Mesenchymal stem cell (in vitro differentiated cells and primary cell): Measurements from ENCODE around the gene KIF9.
A peak's percentile ranks its signal among the peaks of the same experiment; 100 is the strongest.

ENCODE experiments used
- DNase-seq: peaks from one replicate; pipeline ENCODE4 v3.0.0-alpha.2; 2013
- H2AFZ ChIP-seq: one replicate; pipeline ENCODE4 v1.6.1; 2013; ENCODE audit warnings: low read depth, mild to moderate bottlenecking, control low read depth, inconsistent platforms, low read length, moderate library complexity
- H2AK5ac ChIP-seq: 2 replicates; pipeline ENCODE4 v1.6.1; 2013; ENCODE audit warnings: low read length, moderate library complexity, mild to moderate bottlenecking, inconsistent platforms; ENCODE audit not compliant: severe bottlenecking
- H2BK120ac ChIP-seq: one replicate; pipeline ENCODE4 v1.6.1; 2013; ENCODE audit warnings: low read depth, mild to moderate bottlenecking, inconsistent platforms, low read length, moderate library complexity
- H2BK12ac ChIP-seq, 2 experiments: one replicate each; pipeline ENCODE4 v1.6.1; 2013; ENCODE audit warnings: inconsistent platforms in 2 of 2, low read length in 2 of 2, mild to moderate bottlenecking in 2 of 2, moderate library complexity in 2 of 2, control low read depth in 1 of 2
- H2BK15ac ChIP-seq: one replicate; pipeline ENCODE4 v1.6.1; 2013; ENCODE audit warnings: mild to moderate bottlenecking, low read depth, inconsistent platforms; ENCODE audit not compliant: poor library complexity, severe bottlenecking
- H2BK5ac ChIP-seq: 2 replicates; pipeline ENCODE4 v1.6.1; 2013; ENCODE audit warnings: low read depth, mild to moderate bottlenecking, low read length, control low read depth, inconsistent platforms; ENCODE audit not compliant: poor library complexity, severe bottlenecking
- H3K14ac ChIP-seq, 2 experiments: one replicate each; pipeline ENCODE4 v1.6.1; 2013; ENCODE audit warnings: inconsistent platforms in 2 of 2, low read length in 2 of 2, control low read depth in 1 of 2, mild to moderate bottlenecking in 1 of 2, moderate library complexity in 1 of 2
- H3K18ac ChIP-seq, 2 experiments: one replicate each; pipeline ENCODE4 v1.6.1; 2013; ENCODE audit warnings: inconsistent platforms in 2 of 2, low read length in 2 of 2, control low read depth in 1 of 2, low read depth in 1 of 2, mild to moderate bottlenecking in 1 of 2
- H3K23ac ChIP-seq, 2 experiments: one replicate each; pipeline ENCODE4 v1.6.1; 2013; ENCODE audit warnings: inconsistent platforms in 2 of 2, low read length in 2 of 2, mild to moderate bottlenecking in 2 of 2, moderate library complexity in 2 of 2, control low read depth in 1 of 2
- H3K27ac ChIP-seq: 2 replicates; pipeline ENCODE4 v1.5.1; 2013; ENCODE audit warnings: mild to moderate bottlenecking, moderate library complexity, low read length, control low read depth, inconsistent platforms; ENCODE audit not compliant: poor library complexity, severe bottlenecking
- H3K27me3 ChIP-seq, 2 experiments: 2 replicates each; pipeline versions ENCODE4 v1.6.1 to v1.7.0; 2013; ENCODE audit warnings: low read length in 2 of 2, mild to moderate bottlenecking in 2 of 2, moderate library complexity in 2 of 2, control low read depth in 1 of 2, inconsistent platforms in 1 of 2; ENCODE audit not compliant: control insufficient read depth in 1 of 2, insufficient read depth in 1 of 2
- H3K36me3 ChIP-seq, 2 experiments: 2 replicates each; pipeline versions ENCODE4 v1.6.1 to v1.7.0; 2013; ENCODE audit warnings: low read length in 2 of 2, control low read depth in 1 of 2, inconsistent platforms in 1 of 2, low read depth in 1 of 2, mild to moderate bottlenecking in 1 of 2; ENCODE audit not compliant: insufficient read depth in 2 of 2, control insufficient read depth in 1 of 2
- H3K4ac ChIP-seq, 2 experiments: one replicate each; pipeline ENCODE4 v1.6.1; 2013; ENCODE audit warnings: inconsistent platforms in 2 of 2, low read length in 2 of 2, mild to moderate bottlenecking in 2 of 2, moderate library complexity in 2 of 2, control low read depth in 1 of 2, low read depth in 1 of 2
- H3K4me1 ChIP-seq: 2 replicates; pipeline ENCODE4 v1.6.1; 2013; ENCODE audit warnings: low read depth, low read length, control low read depth; ENCODE audit not compliant: control insufficient read depth, insufficient read depth
- H3K4me2 ChIP-seq: 2 replicates; pipeline ENCODE4 v1.6.1; 2013; ENCODE audit warnings: low read length, mild to moderate bottlenecking, inconsistent platforms; ENCODE audit not compliant: poor library complexity, severe bottlenecking
- H3K4me3 ChIP-seq, 2 experiments: 2 replicates each; pipeline versions ENCODE4 v1.5.1 to v1.7.0; 2013; ENCODE audit warnings: low read length in 2 of 2, mild to moderate bottlenecking in 2 of 2, control low read depth in 1 of 2, low read depth in 1 of 2; ENCODE audit not compliant: insufficient read depth in 1 of 2
- H3K79me1 ChIP-seq: replicated peaks from 2 replicates; pipeline ENCODE4 v1.6.1; 2013; ENCODE audit warnings: mild to moderate bottlenecking, control low read depth, low read length, inconsistent platforms; ENCODE audit not compliant: poor library complexity, severe bottlenecking
- H3K9ac ChIP-seq: 2 replicates; pipeline ENCODE4 v1.7.0; 2013; ENCODE audit warnings: mild to moderate bottlenecking, low read length, moderate library complexity
- H3K9me3 ChIP-seq: 2 replicates; pipeline ENCODE4 v1.7.0; 2013; ENCODE audit warnings: mild to moderate bottlenecking, low read length; ENCODE audit not compliant: control insufficient read depth
- H4K8ac ChIP-seq: one replicate; pipeline ENCODE4 v1.6.1; 2013; ENCODE audit warnings: inconsistent platforms, mild to moderate bottlenecking, low read length, moderate library complexity
- H4K91ac ChIP-seq: one replicate; pipeline ENCODE4 v1.6.1; 2013; ENCODE audit warnings: mild to moderate bottlenecking, low read length, inconsistent platforms
- WGBS: methylation state at CpG from one replicate; pipeline ENCODE4 v1.1.7; 2013; ENCODE audit warnings: mixed read lengths; 5-methylcytosine and 5-hydroxymethylcytosine counted together

The KIF9 gene

DNA sequence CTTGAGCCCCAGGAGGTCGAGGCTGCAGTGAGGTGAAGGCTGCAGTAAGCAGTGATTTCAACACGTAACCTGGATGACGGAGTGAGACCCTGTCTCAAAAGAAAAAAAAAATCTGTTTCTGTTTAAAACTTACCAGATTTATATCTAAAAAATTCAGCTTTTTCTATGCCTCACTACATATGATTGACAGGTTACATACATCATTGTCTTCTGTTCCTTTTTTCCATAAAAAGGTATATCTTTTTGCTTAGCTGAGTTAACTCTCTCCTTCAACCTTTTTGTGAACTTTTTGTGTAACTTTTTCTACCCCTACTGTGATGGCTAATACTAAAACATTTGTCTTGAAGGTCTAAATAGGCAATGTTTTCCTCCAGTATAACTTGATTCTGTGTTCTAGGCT lies 80.1 kb downstream of the KIF9 start:
- Histone ChIP-seq H3K4ac (no peak overlapping the region), H3K27me3 (no peaks in the 10 kb centered on the region), H2BK12ac (no peak overlapping the region), H3K4me2 (no peak overlapping the region), H4K91ac (no peak overlapping the region), H3K9me3 (no peaks in the 10 kb centered on the region), H3K4me1 (no peaks in the 10 kb centered on the region), H3K23ac (no peak overlapping the region), H3K4me3 (no peak overlapping the region), H3K36me3 (no peaks in the 10 kb centered on the region), H3K14ac (no peak overlapping the region), H4K8ac (no peak overlapping the region), H2BK15ac (no peak overlapping the region), H3K27ac (no peak overlapping the region), H2AK5ac (no peak overlapping the region), H2BK5ac (no peak overlapping the region), H2BK120ac (no peak overlapping the region), H3K18ac (no peak overlapping the region), H3K9ac (no peak overlapping the region), H3K79me1 (no peaks in the 10 kb centered on the region), H2AFZ (no peak overlapping the region)
- 89% methylated on average over 3 of the region's 3 CpGs for WGBS
- no peak for DNase-seq

DNA sequence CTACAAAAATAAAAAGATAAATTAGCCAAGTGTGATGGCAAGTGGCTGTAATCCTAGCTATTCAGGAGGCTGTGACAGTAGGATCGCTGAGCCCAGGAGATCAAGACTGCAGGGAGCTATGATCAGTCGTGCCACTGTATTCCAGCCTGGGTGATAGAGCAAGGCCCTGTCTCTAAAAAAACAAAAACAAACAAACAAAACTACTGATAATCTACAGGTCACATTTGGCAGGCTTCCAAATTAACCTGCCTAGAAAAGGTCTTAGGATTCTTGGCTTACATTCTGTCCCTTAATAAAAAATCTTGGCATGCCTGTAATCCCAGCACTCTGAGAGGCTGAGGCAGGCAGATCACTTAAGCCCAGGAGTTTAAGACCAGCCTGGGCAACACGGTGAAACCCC lies 85.3 kb downstream of the KIF9 start:
- Histone ChIP-seq H3K27me3 (no peaks in the 10 kb centered on the region), H2AFZ (no peak overlapping the region), H2BK5ac (no peak overlapping the region), H3K4me3 (no peak overlapping the region), H3K4ac (no peak overlapping the region), H4K8ac (no peak overlapping the region), H4K91ac (no peak overlapping the region), H2BK120ac (no peak overlapping the region), H3K23ac (no peak overlapping the region), H3K9ac (no peak overlapping the region), H3K79me1 (no peaks in the 10 kb centered on the region), H3K18ac (no peak overlapping the region), H3K36me3 (peaks cover 0 to 3% of the 10 kb centered on the region in 2 experiments), H3K4me2 (no peak overlapping the region), H2BK15ac (no peak overlapping the region), H2BK12ac (no peak overlapping the region), H3K4me1 (no peaks in the 10 kb centered on the region), H2AK5ac (no peak overlapping the region), H3K14ac (no peak overlapping the region), H3K27ac (no peak overlapping the region), H3K9me3 (no peaks in the 10 kb centered on the region)
- DNase-seq, result no peak
- WGBS, result 83% methylated on average over 2 of the region's 3 CpGs

DNA sequence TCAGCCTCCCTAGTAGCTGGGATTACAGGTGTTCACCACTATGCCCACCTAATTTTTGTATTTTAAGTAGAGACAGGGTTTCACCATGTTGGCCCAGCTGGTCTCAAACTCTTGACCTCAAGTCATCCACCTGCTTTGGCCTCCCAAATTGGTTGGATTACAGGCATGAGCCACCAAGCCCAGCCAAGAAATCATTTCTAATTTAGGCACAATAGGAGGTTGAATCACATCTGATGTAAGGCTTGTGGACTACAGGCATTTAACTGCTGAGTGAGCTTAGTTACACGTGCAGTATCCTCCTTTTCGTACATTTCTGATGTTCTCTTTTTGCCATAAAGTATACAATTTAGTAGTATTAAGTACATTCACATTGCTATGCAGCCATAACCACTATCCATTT lies 87.6 kb downstream of the KIF9 start:
- H2BK5ac ChIP-seq, result no peak overlapping the region
- H4K8ac ChIP-seq, result no peak overlapping the region
- no peaks in the 10 kb centered on the region for H3K79me1 ChIP-seq
- no peak overlapping the region for H3K4me2 ChIP-seq
- no peak overlapping the region for H3K18ac ChIP-seq
- no peak overlapping the region for H4K91ac ChIP-seq
- no peak overlapping the region for H3K14ac ChIP-seq
- no peak overlapping the region for H2BK15ac ChIP-seq
- H2AFZ ChIP-seq, result no peak overlapping the region
- H3K9ac ChIP-seq, result no peak overlapping the region
- no peaks in the 10 kb centered on the region for H3K27me3 ChIP-seq
- no CpG with 5 or more reads among the region's 2 CpGs for WGBS
- peaks cover 0 to 3% of the 10 kb centered on the region in 2 experiments for H3K36me3 ChIP-seq
- no peak overlapping the region for H3K4ac ChIP-seq
- H2BK12ac ChIP-seq, result no peak overlapping the region
- H3K4me1 ChIP-seq, result no peaks in the 10 kb centered on the region
- no peak overlapping the region for H3K4me3 ChIP-seq
- no peak overlapping the region for H3K27ac ChIP-seq
- no peaks in the 10 kb centered on the region for H3K9me3 ChIP-seq
- no peak overlapping the region for H3K23ac ChIP-seq
- no peak for DNase-seq
- no peak overlapping the region for H2BK120ac ChIP-seq
- no peak overlapping the region for H2AK5ac ChIP-seq

DNA sequence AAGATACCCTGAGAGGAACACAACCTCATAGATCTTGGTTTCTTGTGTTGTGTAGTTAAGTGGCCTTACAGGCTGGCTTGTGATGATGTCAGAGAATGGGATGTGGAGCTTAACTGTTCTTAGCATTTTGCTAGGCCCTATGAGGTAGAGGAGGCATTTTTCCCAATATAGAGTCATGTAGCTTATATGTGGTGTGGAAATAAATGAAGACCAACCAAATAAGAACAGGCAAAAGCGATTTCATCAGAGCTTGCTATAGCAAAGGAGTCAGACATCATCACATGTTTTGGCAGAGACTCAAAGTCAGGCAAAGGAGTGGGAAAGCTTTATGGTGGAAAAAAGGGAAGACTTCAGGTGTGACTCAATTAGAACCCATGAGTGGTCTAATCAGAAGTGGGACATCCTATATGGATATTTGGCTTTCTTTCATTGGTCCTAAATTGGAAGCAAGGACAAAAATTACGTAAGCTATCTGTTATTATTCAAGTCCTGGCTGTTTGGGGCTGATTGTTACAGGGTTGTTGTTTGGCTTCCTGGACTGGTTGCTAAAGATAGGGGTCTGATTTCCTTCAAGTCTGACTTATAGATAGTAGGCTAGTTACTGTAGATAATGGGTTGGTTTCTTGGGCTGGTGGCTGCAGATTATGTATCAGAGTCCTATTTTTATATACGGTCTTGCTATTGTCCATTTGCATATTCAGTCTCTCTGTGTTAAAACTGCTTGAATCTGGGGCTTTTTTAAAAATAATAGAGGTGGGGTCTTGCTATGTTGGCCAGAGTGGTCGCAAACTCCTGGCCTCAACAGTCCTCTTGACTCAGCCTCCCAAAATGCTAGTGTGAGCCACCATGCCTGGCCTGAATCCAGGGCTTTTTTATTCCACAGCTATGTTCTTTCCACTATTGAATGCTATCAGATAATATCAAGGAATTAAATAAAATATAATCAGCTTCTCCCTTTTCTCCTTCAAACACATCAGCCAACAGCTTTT lies 88.4 kb downstream of the KIF9 start:
- no peak overlapping the region for H3K4me2 ChIP-seq
- no peak overlapping the region for H3K4me3 ChIP-seq
- H3K79me1 ChIP-seq, result no peaks in the 10 kb centered on the region
- H3K18ac ChIP-seq, result no peak overlapping the region
- WGBS, result 88% methylated on average over 4 of the region's 4 CpGs
- no peaks in the 10 kb centered on the region for H3K27me3 ChIP-seq
- no peak overlapping the region for H2AFZ ChIP-seq
- H2BK12ac ChIP-seq, result no peak overlapping the region
- no peak overlapping the region for H3K14ac ChIP-seq
- H3K23ac ChIP-seq, result no peak overlapping the region
- H2AK5ac ChIP-seq, result no peak overlapping the region
- H3K27ac ChIP-seq, result no peak overlapping the region
- H3K9ac ChIP-seq, result no peak overlapping the region
- no peaks in the 10 kb centered on the region for H3K9me3 ChIP-seq
- H2BK120ac ChIP-seq, result no peak overlapping the region
- H4K8ac ChIP-seq, result no peak overlapping the region
- peak; percentile 33 for DNase-seq
- H3K4me1 ChIP-seq, result no peaks in the 10 kb centered on the region
- no peak overlapping the region for H3K4ac ChIP-seq
- no peak overlapping the region for H2BK5ac ChIP-seq
- no peak overlapping the region for H4K91ac ChIP-seq
- H2BK15ac ChIP-seq, result no peak overlapping the region
- peaks cover 0 to 3% of the 10 kb centered on the region in 2 experiments for H3K36me3 ChIP-seq
